Ovary (tissue), 3 donors: Measurements from ENCODE around the gene RAPH1.

ENCODE experiments used
- CTCF ChIP-seq, 3 donors: fragments of 450-650 bp in 2 of 3; fragments of 200-600 bp in 1 of 3; IDR thresholded peaks; one replicate each; pipeline versions ENCODE4 v1.5.1 to v1.8.0; 2016 to 2022; ENCODE audit warnings: antibody characterized with exemption in 3 of 3, mild to moderate bottlenecking in 1 of 3
- EP300 ChIP-seq: sonication (generic); formaldehyde crosslinking; IDR thresholded peaks from one replicate; pipeline ENCODE4 v1.6.1; 2017; ENCODE audit warnings: antibody characterized with exemption
- POLR2A ChIP-seq: fragments of 450-650 bp; IDR thresholded peaks from one replicate; pipeline ENCODE4 v1.6.1; 2017; ENCODE audit warnings: antibody characterized with exemption, mild to moderate bottlenecking, moderate library complexity
- donor health status: DM: no; HTN: no; CAD: no.

GRCh38 chr2:203535784-203536585 is 884 bp upstream of the RAPH1 start:
- TF ChIP-seq CTCF (IDR thresholded peaks at IDR 0.05): no peak
- no peak for TF ChIP-seq POLR2A
- no peak for TF ChIP-seq EP300
